Neural cell (in vitro differentiated cells): ENCODE measurements around the gene SYT2. TPM values are rescaled to one million over a fixed set of nuclear protein-coding genes. Genes with fewer than 3 reads are reported as not detected.
"Not testable (repeated sequence)": the region's sequence is repeated elsewhere in the genome, so short reads cannot be mapped to it uniquely, and the experiment has no call there.

Source experiments
- H2AFZ ChIP-seq: fragments of 200-600, 300-800 bp; sonication (generic), shearing (Covaris generic); 2 replicates; pipeline ENCODE4 v1.6.0; 2014; ENCODE audit warnings: low read depth, mild to moderate bottlenecking, antibody characterized with exemption, low read length, moderate library complexity
- H3F3A ChIP-seq: fragments of 200-600 bp; shearing (Covaris generic); 2 replicates; pipeline ENCODE4 v1.6.1; 2016; ENCODE audit warnings: mild to moderate bottlenecking, moderate library complexity, mixed read lengths, antibody characterized with exemption, low read length; ENCODE audit not compliant: insufficient read depth, poor library complexity, severe bottlenecking
- H3K27ac ChIP-seq: fragments of 200-600, 300-800 bp; sonication (generic), shearing (Covaris generic); 2 replicates; pipeline ENCODE4 v1.5.1; 2014; ENCODE audit warnings: mild to moderate bottlenecking, low read length, moderate library complexity
- H3K27me3 ChIP-seq: fragments of 300-800, 200-600 bp; sonication (generic), shearing (Covaris generic); 2 replicates; pipeline ENCODE4 v1.6.0; 2014; ENCODE audit warnings: mild to moderate bottlenecking, low read depth, low read length, moderate library complexity; ENCODE audit not compliant: insufficient read depth
- H3K36me3 ChIP-seq: fragments of 300-800, 200-600 bp; sonication (generic), shearing (Covaris generic); 2 replicates; pipeline ENCODE4 v1.5.1; 2014; ENCODE audit warnings: mild to moderate bottlenecking, antibody characterized with exemption, low read length, moderate library complexity; ENCODE audit not compliant: insufficient read depth
- H3K4me2 ChIP-seq: fragments of 300-800, 200-600 bp; sonication (generic), shearing (Covaris generic); 2 replicates; pipeline ENCODE4 v1.6.0; 2014; ENCODE audit warnings: mild to moderate bottlenecking, low read length
- H3K4me3 ChIP-seq: fragments of 300-800, 200-600 bp; sonication (generic), shearing (Covaris generic); 2 replicates; pipeline ENCODE4 v1.5.1; 2014; ENCODE audit warnings: mild to moderate bottlenecking, low read length, moderate library complexity
- H3K79me2 ChIP-seq: fragments of 200-600 bp; shearing (Covaris generic); replicated peaks from 2 replicates; pipeline ENCODE4 v1.6.0; 2014; ENCODE audit warnings: mild to moderate bottlenecking, low read length, moderate library complexity; ENCODE audit not compliant: insufficient read depth
- H3K9ac ChIP-seq: fragments of 300-800, 200-600 bp; sonication (generic), shearing (Covaris generic); 2 replicates; pipeline ENCODE4 v1.6.1; 2016; ENCODE audit warnings: mild to moderate bottlenecking, low read length, mixed read lengths
- H3K9me2 ChIP-seq: fragments of 200-600 bp; shearing (Covaris generic); 2 replicates; pipeline ENCODE4 v1.6.1; 2016; ENCODE audit warnings: mild to moderate bottlenecking, low read length, mixed read lengths; ENCODE audit not compliant: insufficient read depth
- H3K9me3 ChIP-seq: fragments of 200-600, 300-800 bp; sonication (generic), shearing (Covaris generic); 2 replicates; pipeline ENCODE4 v1.6.1; 2016; ENCODE audit warnings: mild to moderate bottlenecking, mixed run types, low read length, moderate library complexity, mixed read lengths
- H4K20me1 ChIP-seq: fragments of 200-600 bp; shearing (Covaris generic); 2 replicates; pipeline ENCODE4 v1.6.1; 2016; ENCODE audit warnings: mild to moderate bottlenecking, mixed run types; ENCODE audit not compliant: insufficient read depth
- CTCF ChIP-seq: fragments of 450-650 bp; IDR thresholded peaks from 2 replicates; pipeline ENCODE4 v1.5.1; 2014; ENCODE audit warnings: antibody characterized with exemption, mild to moderate bottlenecking, moderate library complexity; ENCODE audit not compliant: poor library complexity, severe bottlenecking
- EP300 ChIP-seq: fragments of 450-650 bp; conservative IDR thresholded peaks from 2 replicates; pipeline ENCODE4 v1.6.1; 2014; ENCODE audit warnings: antibody characterized with exemption, mild to moderate bottlenecking, moderate library complexity; ENCODE audit not compliant: poor library complexity, severe bottlenecking
- MXI1 ChIP-seq: fragments of 450-650 bp; conservative IDR thresholded peaks from 2 replicates; pipeline ENCODE4 v1.6.1; 2014; ENCODE audit warnings: antibody characterized with exemption, mild to moderate bottlenecking; ENCODE audit not compliant: poor library complexity, severe bottlenecking
- REST ChIP-seq: IDR thresholded peaks from 2 replicates; pipeline ENCODE4 v1.6.1; 2012; ENCODE audit warnings: borderline replicate concordance
- TAF1 ChIP-seq: IDR thresholded peaks from 2 replicates; pipeline ENCODE4 v1.6.1; 2012; ENCODE audit warnings: low read depth
- polyA plus RNA-seq: library from polyadenylated mRNA; depleted of rRNA; stranded (reverse); fragments of >200 nt; gene quantifications from 2 replicates; pipeline ENCODE4 v1.2.3, GENCODE V29; 2014

Gene SYT2
- polyA plus RNA-seq, 1 donor from 2014 or later, result 0.04 TPM

- TF ChIP-seq REST (no peak), MXI1 (no peak)
Measured at GRCh38 chr1:202716654-202717053, 6.4 kb upstream of the SYT2 start (continued).

GRCh38 chr1:202714202-202714601 lies 3.9 kb upstream of the SYT2 start:
- H2AFZ ChIP-seq, H3K27ac ChIP-seq, H3K79me2 ChIP-seq, H3K36me3 ChIP-seq, H3K4me3 ChIP-seq, H3K9me3 ChIP-seq, H4K20me1 ChIP-seq, H3K4me2 ChIP-seq, H3F3A ChIP-seq, H3K9ac ChIP-seq, H3K9me2 ChIP-seq: not testable (repeated sequence)
- peaks cover 27% of the 10 kb centered on the region for H3K27me3 ChIP-seq

GRCh38 chr1:202713110-202713509 lies 2.9 kb upstream of the SYT2 start:
- H3K27ac ChIP-seq, result no peak overlapping the region
- peaks cover 38% of the 10 kb centered on the region for H3K27me3 ChIP-seq
- H3K79me2 ChIP-seq, result no peaks in the 10 kb centered on the region
- no peak for TF ChIP-seq CTCF
- no peak for TF ChIP-seq TAF1
- H3K4me3 ChIP-seq, result no peak overlapping the region
- H3F3A ChIP-seq, result no peaks in the 10 kb centered on the region
- no peak overlapping the region for H2AFZ ChIP-seq
- no peaks in the 10 kb centered on the region for H4K20me1 ChIP-seq
- no peak overlapping the region for H3K9ac ChIP-seq
- no peaks in the 10 kb centered on the region for H3K9me2 ChIP-seq
- H3K36me3 ChIP-seq, result no peaks in the 10 kb centered on the region
- H3K4me2 ChIP-seq, result no peak overlapping the region
- no peaks in the 10 kb centered on the region for H3K9me3 ChIP-seq

DNA sequence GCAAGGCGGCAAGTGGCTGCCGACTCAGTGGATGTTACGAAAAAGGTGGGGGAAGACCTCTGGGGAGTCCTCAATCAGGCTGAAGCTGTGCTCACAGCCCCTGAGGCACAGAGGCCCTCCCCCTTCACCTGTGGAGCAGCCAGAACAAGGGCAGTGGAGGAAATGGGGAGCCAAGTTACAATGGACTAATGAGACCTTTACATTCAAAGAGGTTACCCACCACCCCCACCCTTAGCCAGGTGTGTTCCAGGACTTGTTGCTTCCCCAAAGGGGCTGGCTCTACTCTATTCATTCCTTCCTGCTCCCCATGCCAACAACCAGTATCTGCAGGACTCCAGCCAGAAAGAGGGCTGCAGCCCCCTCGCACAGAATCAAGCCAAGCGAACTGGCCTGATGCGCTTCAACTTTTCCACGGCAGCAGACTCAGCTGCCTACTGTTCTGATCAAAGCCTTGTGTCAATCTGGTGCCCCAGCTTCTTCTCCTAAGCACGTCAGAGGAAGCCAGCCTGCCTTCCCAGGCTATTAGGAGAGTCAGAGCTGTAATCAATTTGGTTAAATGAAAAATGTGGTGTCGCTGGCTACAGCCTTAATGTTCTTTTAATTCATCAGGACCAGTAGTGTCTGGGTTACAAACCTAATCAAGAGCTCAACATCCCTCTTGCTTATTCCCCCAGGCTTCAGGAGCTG lies 1.8 kb upstream of the SYT2 start:
- TF ChIP-seq CTCF (no peak), EP300 (no peak)
- H3K79me2 ChIP-seq, result no peaks in the 10 kb centered on the region
- H2AFZ ChIP-seq, result no peak overlapping the region
- no peaks in the 10 kb centered on the region for H3K9me3 ChIP-seq
- no peaks in the 10 kb centered on the region for H4K20me1 ChIP-seq
- H3K4me3 ChIP-seq, result no peak overlapping the region
- no peaks in the 10 kb centered on the region for H3K36me3 ChIP-seq
- H3K27me3 ChIP-seq, result peaks cover 48% of the 10 kb centered on the region
- no peak overlapping the region for H3K9ac ChIP-seq
- H3K4me2 ChIP-seq, result no peak overlapping the region
- H3K27ac ChIP-seq, result no peak overlapping the region
- no peaks in the 10 kb centered on the region for H3K9me2 ChIP-seq
- H3F3A ChIP-seq, result no peaks in the 10 kb centered on the region
